ENCODE data around the gene OR51S1. TPM values are rescaled to one million over a fixed set of nuclear protein-coding genes. Genes with fewer than 3 reads are reported as not detected.

Gene OR51S1, protein sequence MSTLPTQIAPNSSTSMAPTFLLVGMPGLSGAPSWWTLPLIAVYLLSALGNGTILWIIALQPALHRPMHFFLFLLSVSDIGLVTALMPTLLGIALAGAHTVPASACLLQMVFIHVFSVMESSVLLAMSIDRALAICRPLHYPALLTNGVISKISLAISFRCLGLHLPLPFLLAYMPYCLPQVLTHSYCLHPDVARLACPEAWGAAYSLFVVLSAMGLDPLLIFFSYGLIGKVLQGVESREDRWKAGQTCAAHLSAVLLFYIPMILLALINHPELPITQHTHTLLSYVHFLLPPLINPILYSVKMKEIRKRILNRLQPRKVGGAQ
- total RNA-seq: not detected in 2 replicates

DNA sequence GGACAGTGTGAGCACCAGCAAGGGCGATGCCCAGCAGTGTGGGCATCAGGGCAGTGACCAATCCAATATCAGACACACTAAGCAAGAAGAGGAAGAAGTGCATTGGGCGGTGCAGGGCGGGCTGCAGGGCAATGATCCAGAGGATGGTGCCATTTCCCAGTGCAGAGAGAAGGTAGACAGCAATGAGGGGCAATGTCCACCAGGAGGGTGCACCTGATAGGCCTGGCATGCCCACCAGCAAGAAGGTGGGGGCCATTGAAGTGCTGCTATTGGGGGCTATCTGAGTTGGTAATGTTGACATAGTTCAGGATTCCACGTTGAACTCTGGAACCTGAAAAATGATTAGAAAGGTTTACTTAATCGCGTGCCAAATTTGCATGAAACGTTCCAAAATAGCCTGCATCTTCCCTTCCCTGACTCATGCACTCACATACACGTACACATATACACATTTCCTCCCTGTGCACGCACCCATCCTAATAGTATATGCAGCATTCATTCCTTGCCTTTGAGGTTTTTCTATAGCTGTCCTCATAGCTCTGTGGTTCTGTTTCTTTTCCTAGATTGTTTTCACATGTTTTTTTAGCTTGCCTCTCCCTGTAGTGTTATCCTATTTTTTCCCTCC, at the start of gene OR51S1:
Gene OR51S1 (minus strand): TSS at position 301 of the 625 bp plus-strand sequence. CDS start 0 bp downstream, at position 301.

DNA sequence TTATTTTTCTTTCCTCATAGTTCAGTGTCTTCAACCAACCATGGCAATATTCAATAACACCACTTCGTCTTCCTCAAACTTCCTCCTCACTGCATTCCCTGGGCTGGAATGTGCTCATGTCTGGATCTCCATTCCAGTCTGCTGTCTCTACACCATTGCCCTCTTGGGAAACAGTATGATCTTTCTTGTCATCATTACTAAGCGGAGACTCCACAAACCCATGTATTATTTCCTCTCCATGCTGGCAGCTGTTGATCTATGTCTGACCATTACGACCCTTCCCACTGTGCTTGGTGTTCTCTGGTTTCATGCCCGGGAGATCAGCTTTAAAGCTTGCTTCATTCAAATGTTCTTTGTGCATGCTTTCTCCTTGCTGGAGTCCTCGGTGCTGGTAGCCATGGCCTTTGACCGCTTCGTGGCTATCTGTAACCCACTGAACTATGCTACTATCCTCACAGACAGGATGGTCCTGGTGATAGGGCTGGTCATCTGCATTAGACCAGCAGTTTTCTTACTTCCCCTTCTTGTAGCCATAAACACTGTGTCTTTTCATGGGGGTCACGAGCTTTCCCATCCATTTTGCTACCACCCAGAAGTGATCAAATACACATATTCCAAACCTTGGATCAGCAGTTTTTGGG, 33.0 kb upstream of the OR51S1 start, which contains the start of gene OR51T1:
Gene OR51T1 (plus strand): TSS at position 41 of the 641 bp plus-strand sequence. CDS start 0 bp downstream, at position 41.

DNA sequence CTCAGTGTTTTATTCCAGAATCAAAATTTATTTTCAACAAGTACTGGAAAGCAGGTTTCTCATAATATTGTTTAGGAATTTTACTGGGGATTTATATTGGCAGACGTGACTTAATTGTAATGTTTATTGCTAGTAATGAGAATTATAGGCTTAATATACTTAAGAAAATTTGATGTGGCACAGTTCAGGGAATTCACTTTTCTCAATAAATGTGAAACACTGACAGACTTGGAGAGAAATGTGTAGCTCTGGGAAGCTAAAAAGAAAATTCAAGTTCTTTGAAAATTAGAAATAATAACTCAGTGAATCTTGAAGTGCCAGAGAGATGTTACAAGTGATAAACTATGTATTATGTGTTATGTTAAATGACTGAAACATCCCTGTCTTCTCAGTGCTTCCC, 28.0 kb downstream of the OR51S1 start, which contains the start of gene OR51F2:
Gene OR51F2 (plus strand): TSS at position 301 of the 400 bp plus-strand sequence. CDS start 101 bp downstream, outside the sequence.

DNA sequence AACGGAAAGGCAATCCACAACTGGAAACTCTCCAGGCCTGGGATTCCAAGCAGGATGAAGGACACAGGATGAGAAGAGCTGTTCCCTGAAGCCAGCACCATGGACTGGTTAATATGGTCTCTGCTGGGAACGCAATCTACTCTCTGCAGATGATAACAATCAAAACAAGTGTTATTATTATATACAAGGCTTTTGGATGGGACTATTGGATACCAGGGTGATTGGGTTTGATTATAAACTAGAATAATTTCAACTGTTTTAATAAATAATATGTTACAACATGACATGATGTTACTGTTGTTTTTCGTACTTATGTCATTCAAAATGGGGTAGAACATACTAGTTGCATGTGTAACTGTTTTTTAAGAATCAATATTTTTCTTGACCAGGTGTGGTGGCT, 44.7 kb downstream of the OR51S1 start, which contains the start of gene OR52R1:
Gene OR52R1 (minus strand): TSS at position 101 of the 400 bp plus-strand sequence. CDS start 0 bp downstream, at position 101.

Other genes with a start within 250 kb of the OR51S1 start
- gene TRIM68, start 241.0 kb downstream of the OR51S1 start, total RNA-seq: 6.2 and 8.1 TPM in 2 replicates
- gene OR51D1, start 211.7 kb downstream of the OR51S1 start, total RNA-seq: not detected in 2 replicates
- not detected in 2 replicates for gene OR51E1, start 205.2 kb downstream of the OR51S1 start, total RNA-seq
- gene OR51E2, start 151.4 kb downstream of the OR51S1 start, total RNA-seq: not detected in 2 replicates
- not detected in 2 replicates for gene MMP26, start 144.4 kb downstream of the OR51S1 start, total RNA-seq
- not detected in 2 replicates for gene OR51F1, start 79.3 kb downstream of the OR51S1 start, total RNA-seq
- not detected in 2 replicates for gene OR52R1, start 44.8 kb downstream of the OR51S1 start, total RNA-seq
- not detected in 2 replicates for gene OR51F2, start 27.9 kb downstream of the OR51S1 start, total RNA-seq
- gene OR51T1, start 32.7 kb upstream of the OR51S1 start, total RNA-seq: 0.13 TPM in 1 of 2 replicates, not detected in the other
- gene OR51A7, start 54.6 kb upstream of the OR51S1 start, total RNA-seq: not detected in 2 replicates
- gene OR51G2, start 70.1 kb upstream of the OR51S1 start, total RNA-seq: not detected in 2 replicates
- not detected in 2 replicates for gene OR51G1, start 75.1 kb upstream of the OR51S1 start, total RNA-seq
- gene OR51A4, start 98.4 kb upstream of the OR51S1 start, total RNA-seq: not detected in 2 replicates
- not detected in 2 replicates for gene OR51A2, start 106.5 kb upstream of the OR51S1 start, total RNA-seq
- not detected in 2 replicates for gene OR51L1, start 145.6 kb upstream of the OR51S1 start, total RNA-seq
- not detected in 2 replicates for gene OR52J3, start 197.3 kb upstream of the OR51S1 start, total RNA-seq
- not detected in 2 replicates for gene OR52E2, start 210.4 kb upstream of the OR51S1 start, total RNA-seq
- not detected in 2 replicates for gene OR52E1, start 220.4 kb upstream of the OR51S1 start, total RNA-seq

Measured in mesangial cell (primary cell).